Activated CD8-positive, alpha-beta memory T cell treated with anti-CD3 and anti-CD28 coated beads for 4 hours (primary cell): ENCODE measurements around the gene AKR1B15.
A peak's percentile ranks its signal among the peaks of the same experiment; 100 is the strongest.
"Not testable (repeated sequence)": the region's sequence is repeated elsewhere in the genome, so short reads cannot be mapped to it uniquely, and the experiment has no call there.

Experiments
- DNase-seq, 2 donors: peaks; one replicate each; pipeline ENCODE4 v3.0.0-alpha.2; 2020; ENCODE audit warnings: low read depth in 2 of 2

The AKR1B15 gene

DNA sequence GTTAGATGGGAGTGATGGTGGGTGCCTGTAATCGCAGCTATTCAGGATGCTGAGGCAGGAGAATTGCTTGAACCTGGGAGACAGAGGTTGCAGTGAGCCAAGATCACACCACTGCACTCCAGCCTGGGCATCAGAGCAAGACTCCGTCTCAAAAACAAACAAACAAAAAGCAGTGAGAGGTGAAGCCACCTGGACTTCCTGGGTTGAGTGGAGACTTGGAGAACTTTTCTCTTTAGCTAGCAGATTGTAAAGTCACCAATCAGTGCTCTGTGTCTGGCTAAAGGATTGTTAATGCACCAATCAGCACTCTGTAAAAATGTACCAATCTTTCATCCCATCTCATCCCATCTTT is 14.5 kb downstream of the AKR1B15 start:
- not testable (repeated sequence) for DNase-seq

DNA sequence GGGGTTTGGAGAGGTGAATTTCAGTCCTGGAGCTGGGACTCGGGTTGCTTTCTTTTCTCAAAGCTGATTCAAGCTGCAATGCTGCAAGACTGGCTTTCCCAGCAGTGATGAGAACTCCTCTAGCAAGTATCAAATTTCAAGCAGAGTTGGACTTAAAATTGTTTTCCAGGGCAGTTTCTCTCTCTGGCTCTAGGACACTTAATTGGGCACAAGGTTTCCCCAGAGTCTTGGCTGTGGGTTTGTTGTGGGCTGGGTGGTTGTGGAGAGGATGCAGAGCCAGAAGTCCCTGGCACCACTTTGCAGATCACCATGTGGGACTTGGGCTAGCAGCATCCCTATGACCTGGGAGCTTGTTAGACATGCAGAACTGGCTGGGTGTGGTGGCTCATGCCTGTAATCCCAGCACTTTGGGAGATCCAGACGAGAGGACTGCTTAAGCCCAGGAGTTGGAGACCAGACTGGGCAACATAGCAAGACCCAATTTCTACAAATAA is 16.8 kb downstream of the AKR1B15 start:
- no peak for DNase-seq

DNA sequence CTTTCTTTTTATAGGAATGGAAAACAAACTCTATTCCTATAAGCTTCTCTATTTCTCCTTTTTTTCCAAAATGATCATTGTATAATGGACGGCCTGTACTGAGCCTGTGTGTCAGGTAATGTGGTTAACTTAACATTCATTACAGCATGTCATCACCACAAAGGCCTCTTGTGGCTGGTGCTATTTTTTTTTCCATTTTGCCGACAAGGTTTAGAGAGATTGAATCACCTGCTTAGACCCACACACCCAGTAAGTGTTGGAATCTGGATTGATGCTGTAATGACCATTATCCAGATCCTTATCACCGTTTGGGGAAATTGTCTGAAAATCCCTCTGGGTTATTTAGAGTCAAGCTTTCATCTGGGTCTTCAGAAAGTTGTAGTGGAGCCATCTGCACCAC is 18.5 kb downstream of the AKR1B15 start:
- no peak for DNase-seq

DNA sequence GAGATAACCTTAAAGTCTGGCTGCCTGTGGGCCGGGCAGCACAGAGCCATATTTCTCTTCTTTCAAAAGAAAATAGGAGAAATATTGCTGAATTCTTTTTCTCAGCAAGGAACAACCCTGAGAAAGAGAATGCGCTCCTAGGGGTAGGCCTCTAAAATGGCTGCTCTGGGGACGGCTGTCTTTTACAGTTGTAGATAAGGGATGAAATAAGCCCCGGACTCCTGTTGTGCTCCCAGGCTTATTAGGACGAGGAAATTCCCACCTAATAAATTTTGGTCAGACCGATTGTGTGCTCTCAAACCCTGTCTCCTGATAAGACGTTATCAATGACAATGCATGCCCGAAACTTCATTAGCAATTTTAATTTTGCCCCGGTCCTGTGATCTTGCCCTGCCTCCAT is 21.1 kb downstream of the AKR1B15 start:
- not testable (repeated sequence) for DNase-seq

DNA sequence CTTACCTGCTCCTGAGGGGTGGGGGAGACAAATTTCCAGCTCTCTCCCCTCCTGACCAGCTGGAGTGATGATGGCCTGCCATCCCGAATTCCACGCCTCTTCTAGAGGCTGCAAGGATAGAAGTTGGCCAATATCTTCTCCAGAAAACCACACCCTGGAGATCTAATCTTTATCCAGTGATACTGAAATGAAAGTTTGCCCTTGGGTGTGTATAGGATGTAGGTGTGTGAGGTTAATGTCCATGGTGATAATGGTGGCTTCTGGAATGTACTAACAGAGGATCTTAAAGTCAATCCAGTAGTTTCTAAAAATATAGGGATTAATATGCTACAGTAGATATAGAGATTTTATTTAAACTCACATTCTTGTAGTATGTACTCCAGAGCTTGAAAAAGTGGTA is 22.2 kb downstream of the AKR1B15 start:
- DNase-seq, result no peak

DNA sequence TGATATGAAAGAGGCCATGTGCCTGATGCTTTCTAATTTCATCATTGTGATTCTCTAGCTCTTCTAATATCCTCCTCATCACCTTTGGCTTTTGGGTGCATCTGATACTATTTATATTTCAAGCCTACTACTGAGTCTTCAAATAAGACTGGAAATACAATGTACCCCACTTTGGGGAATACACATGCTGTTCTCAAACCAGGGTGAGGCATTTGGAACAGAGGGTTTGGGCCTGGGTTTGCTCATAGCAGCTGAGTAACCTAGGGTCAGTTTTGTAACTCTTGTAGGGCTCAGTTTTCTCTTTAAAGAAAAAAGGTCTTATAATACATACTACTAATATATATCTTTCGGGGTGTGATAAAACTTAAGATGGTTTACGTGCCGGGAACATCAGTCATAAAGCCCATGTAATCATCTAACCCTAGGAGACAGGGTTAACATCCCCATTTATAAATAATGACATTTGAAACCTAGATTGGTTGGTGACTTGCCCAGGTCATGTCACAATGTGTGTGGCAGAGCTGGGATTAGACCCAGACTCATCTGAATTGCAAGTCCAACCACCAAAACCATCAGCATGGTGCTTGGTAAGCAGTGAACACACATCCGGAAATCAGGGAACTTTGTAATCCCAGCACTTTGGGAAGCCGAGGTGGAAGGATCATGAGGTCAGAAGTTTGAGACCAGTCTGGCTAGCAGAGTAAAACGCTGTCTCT is 23.0 kb downstream of the AKR1B15 start:
- DNase-seq, result no peak

DNA sequence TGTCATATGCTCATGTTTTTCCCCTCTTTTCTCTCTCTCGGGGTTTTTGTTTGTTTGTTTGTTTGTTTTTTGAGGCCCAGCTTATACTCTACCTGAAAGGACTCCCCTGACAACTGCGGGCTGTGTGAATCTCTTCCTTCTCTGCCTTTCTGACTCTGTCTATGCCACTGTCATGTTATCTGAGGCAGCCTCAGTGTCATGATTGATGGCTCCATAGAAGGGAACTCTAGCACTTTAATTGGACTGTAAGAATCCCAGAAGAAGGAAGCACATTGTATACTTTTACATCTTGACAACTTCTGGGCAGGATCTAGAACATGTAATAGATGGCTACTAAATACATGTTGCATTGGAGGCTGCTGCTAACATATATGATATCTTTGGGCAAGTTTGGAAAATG is 25.4 kb downstream of the AKR1B15 start:
- DNase-seq, result no peak

DNA sequence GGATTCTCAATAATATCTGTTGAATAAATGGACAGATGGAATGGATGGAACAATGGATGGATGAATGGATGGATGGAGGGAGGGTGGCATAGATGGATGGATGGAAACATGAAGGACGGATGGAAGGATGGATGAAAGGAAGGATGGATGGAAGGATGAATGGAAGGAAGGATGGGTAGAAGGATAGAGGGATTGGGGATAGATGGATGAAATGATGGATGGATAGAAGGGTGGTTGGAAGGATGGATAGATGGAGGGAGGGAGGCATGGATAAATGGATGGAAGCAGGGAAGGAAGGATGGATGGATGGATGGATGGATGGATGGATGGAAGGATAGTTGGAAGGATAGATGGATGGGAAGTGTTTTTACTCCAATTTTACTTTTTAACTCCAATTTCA is 35.4 kb downstream of the AKR1B15 start:
- DNase-seq, result no peak

DNA sequence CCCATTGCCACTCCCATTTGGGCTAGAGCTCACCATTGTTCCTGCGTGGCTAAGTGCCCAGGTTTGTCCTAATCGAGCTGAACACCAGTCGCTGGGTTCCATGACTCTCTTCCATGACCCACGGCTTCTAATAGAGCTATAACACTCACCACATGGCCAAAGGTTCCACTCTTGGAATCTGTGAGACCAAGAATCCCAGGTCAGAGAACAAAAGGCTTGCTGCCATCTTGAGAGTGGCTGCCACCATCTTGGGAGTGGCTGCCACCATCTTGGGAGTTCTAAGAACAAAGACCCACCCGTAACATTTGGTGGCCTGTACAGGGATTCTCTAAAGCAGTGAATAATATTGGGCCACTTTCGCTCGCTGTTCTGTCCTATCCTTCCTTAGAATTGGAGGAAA is 37.0 kb downstream of the AKR1B15 start:
- no peak for DNase-seq

DNA sequence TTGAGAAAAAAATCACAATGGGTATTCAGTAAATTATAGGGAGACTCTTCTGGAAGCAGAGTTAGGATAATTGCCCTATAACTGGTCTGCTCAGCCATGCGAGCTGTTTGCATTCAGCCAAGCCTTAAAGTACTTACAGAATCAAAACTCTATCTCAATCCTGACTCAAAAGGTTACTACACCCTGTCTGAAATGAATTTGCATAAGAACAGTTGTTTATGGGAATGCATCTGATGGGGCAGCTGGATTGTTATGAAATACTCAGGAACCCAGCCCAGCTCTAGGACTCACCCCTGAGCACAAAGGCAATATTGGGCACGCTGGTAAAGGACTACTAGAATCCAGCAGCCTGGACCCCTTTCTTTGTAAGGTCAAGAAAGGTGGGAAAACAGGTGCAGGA is 38.8 kb downstream of the AKR1B15 start:
- DNase-seq, result no peak

DNA sequence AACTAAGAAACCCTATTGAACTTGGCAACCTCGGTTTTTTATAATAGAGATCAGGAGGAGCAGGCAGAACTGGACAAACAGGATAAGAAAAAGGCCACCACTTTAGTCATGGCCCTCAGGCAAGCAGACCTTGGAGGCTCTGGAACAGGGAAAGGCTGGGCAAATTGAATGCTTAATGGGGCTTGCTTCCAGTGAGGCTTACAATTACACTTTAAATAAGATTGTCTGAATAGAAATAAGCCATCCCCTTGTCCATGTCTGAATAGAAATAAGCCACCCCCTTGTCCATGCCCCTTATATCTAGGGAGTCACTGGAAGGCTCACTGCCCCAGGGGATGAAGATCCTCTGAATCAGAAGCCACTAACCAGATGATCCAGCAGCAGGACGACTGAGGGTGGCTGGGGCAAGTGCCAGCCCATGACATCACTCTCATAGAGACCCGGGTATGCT is 40.6 kb downstream of the AKR1B15 start:
- DNase-seq, result no peak

DNA sequence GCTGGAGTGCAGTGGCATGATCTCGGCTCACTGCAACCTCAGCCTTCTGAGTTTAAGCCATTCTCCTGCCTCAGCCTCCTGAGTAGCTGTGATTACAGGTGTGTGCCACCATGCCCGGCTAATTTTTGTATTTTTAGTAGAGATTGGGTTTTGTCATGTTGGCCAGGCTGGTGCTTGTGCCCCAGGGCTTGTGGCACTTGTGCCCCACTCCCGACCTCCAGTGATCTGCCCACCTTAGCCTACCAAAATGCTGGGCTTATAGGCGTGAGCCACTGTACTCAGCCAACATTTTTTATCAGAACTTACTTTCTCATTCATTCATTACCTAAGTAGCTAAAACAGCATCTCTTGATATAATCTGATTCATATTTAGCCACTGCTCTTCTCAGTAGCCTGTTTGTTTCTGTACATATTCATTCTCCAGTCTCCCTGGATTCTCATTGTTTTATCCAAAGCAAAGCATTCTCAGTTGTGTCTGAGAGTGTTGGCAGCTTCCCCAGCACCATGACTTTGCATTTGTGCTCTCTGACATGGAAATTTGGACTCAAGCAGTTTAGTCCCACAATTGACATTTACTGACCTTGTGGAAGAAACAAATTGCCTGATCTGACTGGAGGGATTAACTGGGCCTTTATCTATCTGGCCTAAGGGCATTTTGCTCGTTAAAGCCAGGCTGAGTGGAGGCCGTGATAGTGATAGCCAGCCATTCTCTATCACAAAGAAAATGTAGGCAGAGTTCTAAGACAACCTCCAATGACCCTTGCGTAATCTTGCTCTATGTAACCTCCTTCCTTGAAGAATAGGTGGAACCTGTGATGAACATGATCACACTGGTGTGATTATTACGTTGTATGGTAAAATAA is 44.9 kb downstream of the AKR1B15 start:
- DNase-seq, result no peak

DNA sequence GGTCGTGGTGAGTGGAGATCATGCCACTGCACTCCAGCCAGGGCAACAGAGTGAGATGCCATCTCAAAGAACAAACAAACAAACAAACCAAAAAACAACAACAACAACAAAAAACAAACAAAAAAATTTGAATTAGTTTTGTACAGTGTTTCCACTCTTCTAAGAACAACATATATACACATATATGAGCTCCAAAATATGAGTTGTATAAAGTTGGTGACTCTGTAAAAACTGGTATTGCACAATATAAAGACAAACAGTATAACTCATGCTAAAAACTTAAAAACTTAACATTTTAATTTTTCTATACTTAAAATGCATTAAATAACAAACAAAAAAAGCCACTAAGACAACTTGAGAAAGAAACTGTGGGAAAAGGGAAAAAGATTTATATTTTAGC is 46.0 kb downstream of the AKR1B15 start:
- DNase-seq, result no peak

DNA sequence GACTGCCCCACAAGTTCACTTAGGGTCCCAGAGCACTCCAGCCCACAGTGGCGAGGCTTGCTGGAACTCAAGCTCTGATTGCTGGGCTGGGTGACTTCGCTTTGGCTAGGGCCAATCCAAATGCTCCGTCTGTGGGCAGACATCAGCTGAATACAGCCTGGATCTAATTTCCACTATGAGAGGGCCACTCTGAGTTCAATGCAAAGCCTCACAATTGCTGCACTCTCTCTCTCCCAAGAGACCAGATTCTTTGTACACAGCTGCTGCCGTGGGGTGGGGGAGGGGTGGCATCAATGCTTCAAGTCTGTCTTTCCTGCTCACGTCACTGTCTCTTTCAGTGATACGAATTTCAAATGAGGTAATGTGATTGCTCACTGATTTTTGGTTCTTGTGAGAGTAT is 50.5 kb downstream of the AKR1B15 start:
- no peak for DNase-seq

DNA sequence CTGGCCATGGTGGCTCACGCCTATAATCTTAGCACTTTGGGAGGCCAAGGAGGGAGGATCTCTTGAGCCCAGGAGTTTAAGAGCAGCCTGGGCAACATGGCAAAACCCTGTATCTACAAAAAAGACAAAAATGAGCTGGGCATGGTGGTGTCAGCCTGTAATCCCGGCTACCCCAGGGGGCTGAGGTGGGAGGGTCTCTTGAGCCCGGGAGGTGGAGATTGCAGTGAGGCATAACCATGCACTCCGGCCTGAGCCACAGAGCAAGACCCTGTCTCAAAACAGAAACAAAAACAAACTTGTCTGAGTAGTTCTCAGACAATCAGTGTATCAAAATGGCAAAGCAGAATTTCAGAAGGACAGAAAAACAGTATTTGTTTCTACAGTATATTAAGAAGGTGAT is 52.5 kb downstream of the AKR1B15 start:
- no peak for DNase-seq

DNA sequence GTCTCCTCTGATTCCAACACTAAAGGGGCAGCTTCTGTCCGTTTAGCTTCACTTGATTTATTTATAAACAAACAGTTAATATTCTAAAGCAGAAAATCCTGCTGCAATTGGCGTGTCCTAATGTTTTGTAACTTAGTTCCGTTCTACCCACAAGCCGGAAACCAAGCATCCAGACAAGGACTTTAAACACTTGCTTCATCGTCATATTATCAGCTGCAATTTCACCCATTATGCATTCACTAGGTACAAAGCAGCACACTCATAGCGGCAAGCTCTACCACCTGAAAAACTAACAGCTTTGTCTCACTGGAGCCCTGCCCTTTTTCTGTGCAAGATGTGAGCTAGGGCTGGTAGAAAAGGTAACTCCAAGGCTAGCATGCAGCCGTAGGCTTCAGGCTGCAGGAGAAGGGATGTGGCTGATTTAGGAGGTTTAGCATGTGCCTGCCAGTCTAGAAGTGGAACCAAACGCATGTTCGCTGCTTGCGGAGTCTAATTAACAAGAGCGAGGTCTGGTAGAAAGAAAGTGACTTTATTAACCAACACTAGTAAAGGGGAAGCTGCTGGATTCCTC is 54.1 kb downstream of the AKR1B15 start:
- no peak for DNase-seq

DNA sequence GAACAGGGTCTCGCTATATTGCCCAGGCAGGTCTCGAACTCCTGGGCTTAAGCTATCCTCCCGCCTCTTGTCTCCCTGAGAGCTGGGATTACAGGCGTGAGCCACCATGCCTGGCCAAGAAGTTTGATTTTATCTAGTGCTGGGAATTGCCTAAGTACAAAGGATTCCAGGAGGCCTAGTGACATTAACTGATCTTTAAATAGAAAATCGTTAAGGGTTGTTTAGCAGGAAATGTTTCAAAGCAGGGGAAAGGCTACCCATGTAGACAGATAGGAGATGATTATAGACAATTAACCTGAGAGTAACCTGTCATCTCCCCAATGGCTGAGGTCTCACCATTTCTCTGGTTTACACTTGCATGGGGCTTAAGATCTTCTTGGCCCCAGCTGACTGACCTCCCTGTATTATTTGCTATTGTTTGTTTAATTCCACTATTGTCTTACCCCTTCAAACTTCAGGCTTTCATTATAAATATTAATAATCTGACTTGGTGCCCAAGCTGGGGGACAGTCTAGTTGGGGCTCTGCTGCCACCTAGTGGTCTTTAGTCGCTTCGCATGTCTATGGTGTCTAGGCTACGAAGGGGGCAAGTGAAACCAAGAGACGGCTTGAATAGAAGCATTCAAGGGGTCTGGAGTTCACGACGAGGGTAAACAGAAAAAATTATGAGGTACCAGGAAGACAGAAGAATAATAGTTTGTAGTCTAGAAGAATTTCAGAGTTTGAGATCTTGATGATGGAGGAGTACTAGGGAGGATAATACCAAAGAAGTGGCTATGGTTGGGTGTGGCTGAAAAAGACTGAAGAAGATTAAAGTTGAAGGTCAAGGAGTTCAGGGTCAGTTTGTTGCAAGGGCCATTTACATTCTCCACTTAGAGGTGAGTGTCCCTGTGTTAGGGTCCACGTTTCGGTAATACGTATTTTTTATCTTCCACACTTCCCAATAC is 57.3 kb downstream of the AKR1B15 start:
- DNase-seq, result peak; percentile 16 to 38

DNA sequence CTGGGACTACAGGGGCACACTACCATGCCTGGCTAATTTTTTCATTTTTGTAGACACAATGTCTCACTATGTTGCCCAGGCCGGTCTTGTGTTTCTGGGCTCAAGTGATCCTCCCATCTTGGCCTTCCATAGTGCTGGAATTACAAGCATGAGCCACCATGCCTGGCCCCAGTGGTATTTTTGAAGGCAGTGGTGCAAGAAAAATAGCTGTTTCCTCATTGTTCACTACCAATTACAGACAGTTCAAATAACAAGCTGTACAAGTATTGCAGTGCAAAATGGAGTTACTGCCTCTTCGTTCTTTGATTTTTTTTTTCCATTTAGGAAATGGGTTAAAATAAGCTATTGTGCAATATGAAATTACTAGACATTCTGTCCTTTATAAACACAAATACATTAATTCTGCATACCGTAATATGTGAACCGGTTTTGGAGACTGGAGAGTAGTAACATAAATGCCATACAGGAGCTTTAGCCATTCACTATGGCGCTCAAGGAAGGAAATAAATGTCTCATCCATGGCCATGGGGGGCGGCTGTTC is 62.8 kb downstream of the AKR1B15 start:
- no peak for DNase-seq

DNA sequence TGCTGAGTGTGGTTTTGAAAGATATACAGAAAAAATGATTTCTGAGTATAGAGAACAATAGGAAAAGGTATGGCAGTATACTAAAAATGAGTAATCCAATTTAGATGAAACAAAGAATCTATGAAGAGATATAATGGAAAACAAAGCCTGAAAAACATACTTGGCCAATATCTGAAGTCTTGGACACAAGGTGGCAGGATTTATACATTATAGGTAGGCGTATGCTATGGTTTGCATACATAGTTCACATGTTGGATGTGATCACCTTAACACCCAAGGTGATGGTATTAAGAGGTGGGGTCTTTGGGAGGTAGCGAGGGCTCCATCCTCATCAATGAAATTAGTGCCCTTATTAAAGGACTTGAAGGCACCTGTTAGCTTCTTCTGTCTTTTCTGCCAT is 63.3 kb downstream of the AKR1B15 start:
- DNase-seq, result no peak

DNA sequence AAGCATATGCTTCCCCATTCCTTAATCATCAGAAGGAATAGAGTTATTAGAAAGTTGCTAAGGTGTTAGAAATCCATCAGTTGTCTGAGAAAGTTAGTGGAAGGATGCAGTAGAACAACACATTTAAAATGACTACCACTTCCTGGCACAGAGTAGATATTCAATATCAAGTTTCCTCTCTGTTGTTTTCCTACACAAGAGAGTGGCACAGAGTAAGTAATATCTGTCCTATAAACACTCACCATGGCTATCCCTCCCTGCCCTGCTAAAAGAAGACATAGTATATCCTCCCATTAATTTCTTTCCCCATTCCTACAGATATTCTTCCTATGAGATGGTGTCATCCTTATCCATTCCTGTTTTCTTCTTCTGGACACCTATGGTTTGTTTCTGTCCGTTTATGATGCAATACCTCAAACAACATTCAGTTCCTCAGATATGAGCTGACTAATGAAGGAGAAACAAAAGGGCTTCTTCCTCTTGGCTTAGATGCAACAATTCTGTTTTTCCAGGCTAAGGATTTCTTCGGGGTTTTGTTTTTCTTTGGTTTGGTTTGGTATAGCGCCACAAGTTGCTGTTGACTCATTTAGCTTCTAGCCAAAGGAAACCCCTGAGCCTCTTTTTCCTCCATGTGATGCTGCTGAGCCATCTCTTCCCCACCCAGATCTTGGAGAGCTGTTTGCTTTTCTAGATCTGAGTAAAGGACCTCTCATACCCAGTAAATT is 64.9 kb downstream of the AKR1B15 start:
- no peak for DNase-seq

DNA sequence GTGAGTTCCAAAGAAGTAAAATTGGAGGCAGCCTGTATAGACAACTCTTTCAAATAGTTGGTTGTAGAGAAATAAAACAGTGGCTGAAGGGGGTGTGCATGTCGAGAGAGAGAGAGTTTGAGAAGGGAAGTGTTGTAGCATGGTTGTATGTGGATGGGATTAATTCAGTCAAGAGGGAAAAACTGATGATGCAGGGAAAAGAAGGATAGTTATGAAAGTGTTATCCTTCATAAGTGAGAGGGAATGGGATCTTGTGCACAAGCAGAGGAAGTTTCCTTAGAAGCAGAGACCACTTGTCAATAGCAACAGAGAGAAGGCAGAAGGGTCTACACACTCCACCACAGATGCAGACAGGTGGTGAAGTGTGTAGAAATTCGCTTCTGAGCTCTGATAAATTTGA is 67.7 kb downstream of the AKR1B15 start:
- DNase-seq, result no peak
